GM18858 (cell line): Measurements from ENCODE around the gene HOMER3.
"Not testable (repeated sequence)": the region's sequence is repeated elsewhere in the genome, so short reads cannot be mapped to it uniquely, and the experiment has no call there.

Experiments
- ATAC-seq: cut with Tn5 transposase; IDR thresholded peaks from one replicate; pipeline ENCODE4 v1.9.1; 2021; ENCODE audit not compliant: unreplicated experiment

Gene HOMER3

DNA sequence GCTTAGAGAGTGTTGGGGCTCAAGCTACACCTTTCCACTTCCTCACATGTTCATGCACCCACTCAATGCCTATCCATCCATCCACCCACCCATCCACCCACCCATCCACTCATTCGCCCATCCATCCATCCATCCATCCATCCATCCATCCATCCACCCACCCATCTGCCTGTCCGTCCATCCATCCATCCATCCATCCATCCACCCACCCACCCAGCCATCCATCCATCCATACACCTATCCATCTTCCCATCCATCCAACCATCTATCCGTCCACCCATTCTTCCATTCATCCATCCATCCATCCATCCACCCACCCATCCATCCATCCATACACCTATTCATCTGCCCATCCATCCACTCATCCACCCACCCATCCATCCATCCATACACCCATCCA is 13.1 kb upstream of the HOMER3 start:
- ATAC-seq: no peak

DNA sequence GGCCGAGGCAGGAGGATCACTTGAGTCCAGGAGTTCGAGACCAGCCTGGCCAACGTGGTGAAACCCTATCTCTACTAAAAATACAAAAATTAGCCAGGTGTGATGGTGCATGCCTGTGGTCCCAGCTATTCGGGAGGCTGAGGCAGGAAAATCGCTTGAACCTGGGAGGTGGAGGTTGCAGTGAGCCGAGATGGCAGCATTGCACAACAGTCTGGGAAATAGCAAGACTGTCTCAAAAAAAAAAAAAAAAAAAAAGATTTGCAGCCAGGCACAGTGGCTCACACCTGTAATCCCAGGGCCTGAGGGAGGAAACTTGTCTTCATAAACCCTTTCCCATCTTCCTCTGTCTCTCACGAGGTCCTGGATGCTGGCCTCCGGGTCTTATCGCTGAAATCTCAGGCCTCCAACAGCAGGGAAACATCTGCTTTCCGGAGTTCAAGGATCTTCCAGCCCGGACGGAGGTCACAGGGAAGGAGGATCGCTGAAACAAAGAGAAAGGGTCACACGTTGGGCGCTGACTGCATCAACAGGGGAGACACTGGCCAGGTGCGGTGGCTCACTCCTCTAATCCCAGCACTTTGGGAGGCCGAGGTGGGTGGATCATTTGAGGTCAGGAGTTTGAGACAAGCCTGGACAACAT is 11.5 kb upstream of the HOMER3 start:
- not testable (repeated sequence) for ATAC-seq

DNA sequence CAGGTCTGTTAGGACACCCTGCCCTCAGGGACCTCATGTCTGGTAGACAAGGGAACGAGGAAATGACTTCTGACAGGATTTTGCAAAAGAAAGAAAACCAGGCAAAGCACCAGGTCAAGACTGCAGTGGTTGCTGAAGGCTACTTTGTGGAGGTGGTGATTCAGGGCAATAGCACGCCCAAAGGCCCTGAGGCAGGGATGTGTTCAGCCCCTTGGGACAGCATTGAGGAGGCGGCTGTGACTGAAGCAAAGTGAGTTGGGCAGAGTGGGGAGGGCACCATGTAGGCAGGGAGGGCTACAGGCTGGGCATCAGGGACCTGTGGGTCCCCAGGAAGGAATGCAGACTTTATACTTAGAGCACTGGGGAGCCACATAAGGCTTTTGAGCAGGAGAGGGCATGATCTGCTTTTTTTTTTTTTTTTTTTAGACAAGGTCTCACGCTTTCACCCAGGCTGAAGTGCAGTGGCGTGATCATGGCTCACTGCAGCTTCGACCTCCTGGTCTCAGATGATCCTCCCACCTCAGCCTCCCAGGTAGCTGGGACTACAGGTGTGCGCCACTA is 10.8 kb upstream of the HOMER3 start:
- no peak for ATAC-seq

DNA sequence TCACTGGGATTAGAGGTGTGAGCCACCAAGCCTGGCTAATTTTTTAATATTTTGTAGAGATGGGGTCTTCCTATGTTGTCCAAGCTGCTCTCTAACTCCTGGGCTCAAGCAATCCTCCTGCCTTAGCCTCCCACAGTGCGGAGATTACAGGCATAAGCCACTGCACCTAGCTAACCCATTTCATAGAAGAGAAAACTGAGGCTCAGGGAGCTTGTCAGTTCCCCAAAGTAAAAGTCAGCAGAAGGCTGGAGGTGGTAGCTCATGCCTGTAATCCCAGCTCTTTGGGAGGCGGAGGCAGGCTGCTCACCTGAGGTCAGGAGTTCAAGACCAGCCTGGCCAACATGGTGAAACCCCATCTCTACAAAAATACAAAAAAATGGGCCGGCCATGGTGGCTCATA is 8.8 kb upstream of the HOMER3 start:
- no peak for ATAC-seq

DNA sequence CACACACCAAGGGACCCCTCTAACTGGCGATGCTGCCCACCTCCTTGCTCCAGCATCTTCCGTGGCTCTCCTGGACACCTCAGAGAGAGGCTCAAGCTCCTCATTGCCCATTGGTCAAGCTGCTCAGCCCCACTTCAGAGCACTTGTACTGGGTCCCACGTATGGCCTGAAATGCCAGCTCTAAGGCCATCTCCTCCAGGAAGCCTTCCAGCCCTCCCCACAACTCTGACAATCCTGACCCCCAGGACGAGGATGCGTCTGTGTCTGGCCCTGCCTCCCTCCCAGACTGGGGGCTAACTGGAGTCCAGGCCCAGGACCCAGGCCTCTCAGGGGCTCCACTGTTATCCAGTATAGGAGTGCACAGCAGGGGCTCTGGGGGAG is 7.9 kb upstream of the HOMER3 start:
- ATAC-seq: no peak

DNA sequence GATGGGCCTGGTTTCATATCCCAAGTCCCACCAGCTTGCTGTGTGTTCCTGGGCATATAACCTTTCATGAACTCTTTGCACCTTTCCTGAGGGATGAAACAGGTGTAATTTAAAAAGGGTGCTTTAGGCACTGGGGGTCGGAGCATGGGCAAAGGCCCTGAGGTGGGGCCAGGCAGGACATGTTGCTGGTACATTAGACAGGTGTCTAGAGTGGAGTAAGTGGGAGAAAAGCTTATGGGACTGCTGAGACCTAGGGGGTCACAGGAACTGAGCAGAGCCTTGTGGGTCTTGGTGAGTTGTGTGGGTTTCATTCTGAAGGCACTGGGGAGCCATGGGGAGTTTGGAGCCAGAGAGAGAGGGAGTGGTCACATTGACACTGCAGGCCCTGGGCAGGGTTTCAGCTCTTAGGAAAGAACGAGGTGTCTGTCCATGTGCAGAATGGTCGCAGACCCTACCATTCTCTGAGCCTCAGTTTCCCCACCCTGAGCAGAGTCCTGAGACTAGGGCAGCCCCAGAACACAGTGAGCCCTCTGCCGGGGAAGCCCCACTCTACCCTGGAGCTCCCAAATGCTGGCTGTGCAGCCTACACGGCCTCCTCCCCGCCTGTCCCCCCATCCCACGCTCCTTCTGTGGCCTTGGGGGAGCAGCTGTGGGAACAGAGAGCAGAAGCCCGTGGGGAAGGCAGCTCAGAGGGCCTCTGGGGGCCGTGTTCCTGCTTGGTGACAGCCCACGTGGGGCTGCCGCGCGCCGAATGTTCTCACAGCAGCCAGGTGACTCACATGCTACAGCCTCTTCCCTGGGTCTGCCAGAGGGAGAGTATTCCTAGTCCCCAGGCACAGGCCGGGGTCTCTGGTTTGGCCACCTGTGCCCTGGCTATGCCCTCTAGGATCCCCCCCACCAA is 7.3 kb upstream of the HOMER3 start:
- no peak for ATAC-seq

DNA sequence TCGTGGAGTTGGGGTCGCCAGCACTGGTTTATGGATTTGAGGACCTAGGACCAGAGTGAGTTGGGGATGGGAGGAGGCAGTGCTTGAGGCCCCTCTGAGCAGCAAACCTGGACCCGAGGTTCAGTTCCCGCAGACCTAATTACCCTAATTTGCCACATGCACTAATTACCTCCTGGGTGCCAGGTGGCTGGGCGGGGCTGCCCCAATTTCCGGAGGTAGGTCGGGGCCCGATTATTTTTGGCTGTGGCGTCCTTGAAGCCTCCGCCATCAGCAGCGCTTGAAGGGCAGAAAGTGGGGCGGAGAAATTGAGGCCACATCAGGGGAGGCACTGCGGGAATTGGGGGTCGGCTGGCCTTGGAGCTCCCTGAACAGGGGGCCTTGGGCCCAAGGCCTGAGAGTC is 5.9 kb upstream of the HOMER3 start:
- no peak for ATAC-seq

DNA sequence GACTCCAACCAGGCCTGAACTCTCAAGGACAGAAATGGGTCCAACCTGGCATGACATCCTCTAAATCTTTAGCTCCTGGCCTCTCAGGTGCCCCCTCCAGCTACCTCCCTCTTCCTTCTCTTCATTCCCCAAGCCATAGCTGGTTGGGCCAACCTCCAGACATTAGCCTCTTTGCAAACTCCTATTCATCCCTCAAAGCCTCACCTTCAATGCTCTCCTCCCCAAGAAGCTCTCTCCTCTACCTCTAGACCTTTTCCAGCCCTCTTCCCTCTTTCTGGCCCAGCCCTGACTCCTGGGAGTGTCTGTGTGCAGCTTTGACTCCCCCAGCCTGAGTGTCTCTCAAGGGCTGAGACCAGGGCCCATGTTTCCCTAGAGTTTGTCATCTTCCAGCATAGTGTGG is 5.3 kb upstream of the HOMER3 start:
- no peak for ATAC-seq

DNA sequence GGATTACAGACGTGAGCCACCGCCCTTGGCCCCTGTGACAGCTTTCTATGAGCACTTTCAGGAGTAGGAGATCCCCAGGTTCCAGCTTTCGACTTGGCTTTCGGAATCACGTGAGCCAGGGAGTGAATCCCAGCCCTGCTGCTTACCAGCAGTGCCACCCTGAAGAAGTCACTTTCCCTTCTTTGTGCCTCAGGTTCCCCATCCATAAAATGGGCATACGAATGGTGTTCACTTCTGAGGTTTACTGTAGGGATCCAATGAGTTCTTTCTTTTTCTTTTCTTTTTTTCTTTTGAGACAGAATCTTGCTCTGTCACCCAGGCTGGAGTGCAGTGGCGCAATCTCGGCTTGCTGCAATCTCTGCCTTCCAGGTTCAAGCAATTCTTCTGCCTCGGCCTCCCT is 4.3 kb upstream of the HOMER3 start:
- no peak for ATAC-seq

DNA sequence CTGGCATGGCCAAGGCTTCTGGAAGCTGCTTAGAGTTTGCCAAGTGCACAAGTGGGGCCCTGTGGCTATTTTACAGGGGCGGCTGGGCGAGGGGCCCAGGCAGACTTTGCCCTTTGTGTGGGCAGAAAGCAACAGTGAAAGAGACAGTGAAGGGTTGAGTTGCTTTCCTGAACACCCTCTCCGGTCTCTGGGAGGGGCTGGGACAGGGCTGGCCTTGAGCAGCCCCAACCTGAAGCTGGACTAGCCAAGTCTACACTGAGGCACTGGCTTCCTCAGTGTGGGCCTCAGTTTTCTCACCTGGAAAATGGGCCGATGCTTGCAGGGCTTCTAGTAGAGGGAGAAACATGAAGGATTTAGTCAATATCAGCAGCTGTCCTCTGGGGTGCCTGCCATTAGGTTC is 2.4 kb upstream of the HOMER3 start:
- ATAC-seq: no peak

DNA sequence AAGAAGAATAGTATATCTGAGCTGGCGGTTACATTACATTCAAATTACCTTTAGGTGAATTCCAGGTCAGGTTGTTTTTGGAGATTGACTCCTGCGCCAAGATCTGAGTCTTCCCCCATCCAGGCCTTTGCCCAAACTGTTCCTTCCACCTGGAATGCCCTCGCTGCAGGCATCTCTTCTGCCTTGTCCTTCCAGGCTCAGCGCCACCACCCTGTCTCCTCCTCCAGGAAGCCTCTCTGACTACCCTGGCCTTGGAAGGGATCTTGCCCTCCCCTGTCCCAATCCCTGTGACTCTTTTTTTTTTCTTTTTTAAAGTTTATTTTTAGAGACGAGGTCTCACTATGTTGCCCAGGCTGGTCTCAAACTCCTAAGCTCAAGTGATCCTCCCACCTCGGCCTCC is 1.7 kb upstream of the HOMER3 start:
- no peak for ATAC-seq

DNA sequence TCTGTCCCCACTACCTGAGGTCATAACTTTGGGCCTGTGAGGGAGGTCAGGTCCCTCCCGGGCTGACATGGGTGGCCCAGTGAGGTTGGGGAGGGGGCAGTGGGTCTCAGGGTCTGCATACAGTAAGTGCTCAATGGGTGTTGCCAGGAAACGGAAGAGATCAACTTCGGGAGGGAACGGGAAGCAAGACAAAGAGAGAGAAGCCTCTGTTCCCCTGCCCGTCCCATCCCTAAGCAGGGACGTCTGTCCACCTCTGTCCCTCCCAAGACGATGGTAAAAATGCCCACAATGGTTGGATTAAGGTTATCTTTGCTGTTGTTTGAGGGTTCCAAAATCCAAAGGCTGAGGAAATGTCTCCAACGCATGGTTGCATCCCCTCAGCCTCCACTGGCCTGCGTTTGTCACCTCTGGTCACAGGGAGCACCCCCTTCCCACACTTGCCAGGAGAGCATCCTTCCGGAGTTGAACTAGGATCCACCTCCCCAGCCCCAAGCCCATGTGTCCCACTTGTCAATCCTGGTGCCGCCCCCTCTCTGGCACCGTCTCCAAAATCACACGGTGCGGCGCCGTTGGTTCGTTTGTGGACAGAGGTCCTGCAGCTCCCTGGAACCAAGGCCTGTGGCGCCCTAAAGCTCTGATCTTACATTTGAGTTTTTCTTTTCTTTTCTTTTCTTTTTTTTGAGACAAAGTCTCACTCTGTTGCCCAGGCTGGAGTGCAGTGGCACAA is 774 bp upstream of the HOMER3 start:
- ATAC-seq: no peak

DNA sequence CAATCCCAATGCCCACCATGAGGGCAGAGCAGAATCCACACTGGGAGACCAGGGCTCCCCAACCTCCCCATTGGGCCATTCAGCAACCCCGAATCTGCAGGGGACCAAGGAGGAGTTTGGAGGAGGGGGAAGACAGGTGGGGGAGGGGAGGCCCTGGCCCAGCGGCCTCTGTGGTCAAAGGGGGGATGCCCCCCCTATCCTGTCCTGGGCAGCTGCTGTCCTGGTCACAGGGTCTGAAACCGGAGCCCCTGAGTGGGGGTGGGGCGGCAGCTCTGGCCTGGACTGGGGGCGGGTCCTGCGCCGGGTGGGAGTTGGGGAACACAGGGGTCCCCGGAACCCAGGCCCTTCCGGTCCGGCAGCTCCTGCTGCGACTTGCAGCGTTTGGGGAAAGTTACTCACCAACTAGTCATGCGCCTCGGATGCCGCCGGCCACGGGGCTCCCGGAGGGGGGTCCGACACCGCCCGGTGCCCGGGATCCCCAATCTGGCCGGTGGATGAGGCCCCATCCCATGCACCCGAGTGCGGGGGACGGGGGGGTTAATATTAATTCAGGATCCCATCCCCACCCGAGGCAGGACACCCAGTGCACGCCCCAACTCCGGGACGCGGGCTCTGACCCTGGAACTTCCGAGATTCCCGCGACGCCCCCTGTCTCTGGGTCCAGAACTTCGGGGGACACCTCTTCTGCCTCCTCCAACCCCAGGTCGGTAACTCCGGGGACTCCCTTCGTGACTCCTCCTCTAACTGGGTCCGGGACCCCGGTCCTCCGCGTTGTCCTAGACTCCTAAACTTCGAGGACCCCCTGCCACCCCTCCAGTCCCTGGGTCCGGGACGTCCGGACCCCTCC is 872 bp downstream of the HOMER3 start:
- ATAC-seq: no peak

DNA sequence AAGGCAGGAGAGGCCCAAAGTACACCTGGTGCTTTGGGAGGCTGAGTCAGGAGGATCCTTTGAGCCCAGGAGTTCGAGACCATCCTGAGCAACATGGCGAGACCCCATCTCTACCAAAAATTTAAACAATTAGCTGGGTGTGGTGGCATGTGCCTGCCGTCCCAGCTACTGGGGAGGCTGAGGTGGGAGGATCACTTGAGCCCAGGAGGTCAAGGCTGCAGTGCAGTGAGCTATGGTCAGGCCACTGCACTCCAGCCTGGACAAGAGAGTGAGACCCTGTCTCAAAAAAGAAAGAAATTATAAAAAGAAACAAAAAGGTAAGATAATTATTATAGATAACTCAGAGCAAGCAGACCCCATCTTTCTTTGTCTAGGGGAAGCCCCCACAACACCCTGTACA is 1.9 kb downstream of the HOMER3 start:
- no peak for ATAC-seq

DNA sequence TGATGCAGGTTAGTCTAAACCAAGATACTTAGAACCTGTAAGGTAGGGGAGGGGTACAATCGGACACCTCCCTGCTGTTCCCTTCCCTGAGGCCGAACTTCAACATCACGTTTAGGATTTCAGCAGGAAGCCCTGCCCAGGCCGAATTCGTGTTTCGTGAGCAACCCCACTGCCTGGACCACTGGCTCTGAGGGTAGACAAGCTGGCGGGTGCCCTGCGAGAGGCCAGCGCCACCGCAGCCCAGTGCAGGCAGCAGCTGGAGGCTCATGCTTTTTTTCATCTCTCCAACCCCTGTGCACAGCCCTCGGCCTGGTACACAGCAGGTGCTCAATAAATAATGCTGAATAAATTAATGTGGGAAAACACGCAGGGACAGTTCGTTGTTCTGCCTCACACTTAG is 7.7 kb downstream of the HOMER3 start:
- ATAC-seq: no peak

DNA sequence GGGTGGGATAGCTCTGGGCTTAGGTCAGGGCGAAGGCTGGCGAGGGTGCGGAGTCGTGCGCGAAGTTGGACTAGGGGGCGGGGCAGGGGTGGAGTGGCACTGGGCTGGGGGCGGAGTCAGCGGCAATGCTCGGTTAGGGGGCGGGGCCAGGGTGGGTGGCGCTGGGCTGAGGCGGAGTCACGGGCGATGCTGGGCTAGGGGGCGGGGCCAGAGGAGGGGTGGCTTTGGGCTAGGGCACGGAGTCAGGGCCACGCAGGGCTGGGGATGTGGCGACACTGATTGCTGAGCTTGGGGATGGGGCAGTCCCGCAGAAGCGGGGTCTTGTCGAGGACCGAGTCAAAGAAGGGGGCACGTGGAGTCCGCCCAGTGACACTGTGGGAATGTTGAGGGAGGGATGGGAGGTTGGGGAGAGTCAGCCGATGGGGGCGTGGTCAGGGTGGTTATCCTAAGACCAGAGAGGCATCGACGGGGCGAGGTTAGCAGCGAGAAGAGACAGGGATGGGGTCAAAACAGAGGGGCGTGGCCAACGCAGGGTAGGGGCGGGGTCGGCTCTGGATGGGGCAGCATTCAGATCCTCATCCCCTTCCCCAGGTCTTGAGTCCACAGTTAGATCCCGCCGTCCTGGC is 8.7 kb downstream of the HOMER3 start:
- ATAC-seq: no peak

DNA sequence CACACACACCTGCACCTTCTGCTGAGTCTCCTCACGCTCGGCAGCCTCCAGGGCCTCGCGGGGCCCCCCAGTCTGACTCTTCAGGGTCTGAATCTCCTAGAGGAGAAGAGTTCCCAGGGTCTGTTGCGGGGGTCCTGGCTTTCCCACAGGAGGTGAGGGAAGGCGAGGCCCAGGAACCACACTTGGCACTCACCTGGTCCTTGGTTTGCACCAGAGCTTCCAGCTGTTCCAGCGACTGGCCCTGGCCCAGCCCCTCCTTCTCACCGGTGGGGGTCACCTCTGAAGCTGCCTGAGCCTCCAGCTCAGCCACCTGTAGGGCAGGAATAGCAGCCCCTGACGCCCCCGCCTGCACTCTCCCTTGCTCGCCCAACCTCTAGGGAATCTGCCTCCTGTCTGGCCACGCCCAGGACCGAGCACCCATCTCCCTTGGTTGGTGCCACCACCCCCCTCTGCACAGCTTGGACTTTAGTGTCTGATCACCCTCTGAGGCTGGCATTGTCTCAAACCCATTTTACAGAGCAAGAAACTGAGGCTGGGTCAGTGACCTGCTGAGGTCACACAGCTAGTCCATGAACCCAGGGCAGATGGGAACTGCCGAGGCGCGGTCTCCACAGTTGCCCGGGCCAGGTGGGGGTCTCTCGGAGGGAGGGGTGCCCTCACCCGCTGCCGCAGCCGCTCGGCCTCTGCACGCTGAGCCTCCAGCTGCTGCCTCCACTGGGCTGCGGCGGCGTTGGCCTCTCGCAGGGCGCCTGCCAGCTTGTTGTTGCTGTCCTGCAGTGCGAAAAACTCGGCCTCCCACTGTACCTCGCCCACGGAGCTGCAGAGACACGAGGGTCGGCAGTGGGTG is 9.5 kb downstream of the HOMER3 start:
- no peak for ATAC-seq

DNA sequence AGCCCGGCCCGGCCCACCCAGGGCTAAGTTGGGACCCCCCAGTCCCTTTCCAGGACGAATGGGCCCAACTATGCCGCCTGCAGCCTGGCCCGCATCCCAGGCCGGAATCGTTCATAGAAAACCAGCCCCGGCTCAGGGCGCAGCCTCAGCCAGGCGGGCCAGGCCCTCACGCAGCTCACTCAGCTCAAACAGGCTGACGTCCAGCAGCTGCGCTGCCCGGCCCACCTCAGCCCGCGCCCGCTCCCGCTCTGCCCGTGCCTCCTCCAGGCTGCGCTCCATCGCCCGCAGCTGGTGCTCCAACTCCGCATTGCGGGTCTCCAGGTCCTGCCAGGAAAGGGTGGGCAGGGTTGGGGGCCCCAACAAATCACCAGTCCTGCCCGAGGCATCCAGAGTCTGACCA is 11.7 kb downstream of the HOMER3 start:
- ATAC-seq: no peak

DNA sequence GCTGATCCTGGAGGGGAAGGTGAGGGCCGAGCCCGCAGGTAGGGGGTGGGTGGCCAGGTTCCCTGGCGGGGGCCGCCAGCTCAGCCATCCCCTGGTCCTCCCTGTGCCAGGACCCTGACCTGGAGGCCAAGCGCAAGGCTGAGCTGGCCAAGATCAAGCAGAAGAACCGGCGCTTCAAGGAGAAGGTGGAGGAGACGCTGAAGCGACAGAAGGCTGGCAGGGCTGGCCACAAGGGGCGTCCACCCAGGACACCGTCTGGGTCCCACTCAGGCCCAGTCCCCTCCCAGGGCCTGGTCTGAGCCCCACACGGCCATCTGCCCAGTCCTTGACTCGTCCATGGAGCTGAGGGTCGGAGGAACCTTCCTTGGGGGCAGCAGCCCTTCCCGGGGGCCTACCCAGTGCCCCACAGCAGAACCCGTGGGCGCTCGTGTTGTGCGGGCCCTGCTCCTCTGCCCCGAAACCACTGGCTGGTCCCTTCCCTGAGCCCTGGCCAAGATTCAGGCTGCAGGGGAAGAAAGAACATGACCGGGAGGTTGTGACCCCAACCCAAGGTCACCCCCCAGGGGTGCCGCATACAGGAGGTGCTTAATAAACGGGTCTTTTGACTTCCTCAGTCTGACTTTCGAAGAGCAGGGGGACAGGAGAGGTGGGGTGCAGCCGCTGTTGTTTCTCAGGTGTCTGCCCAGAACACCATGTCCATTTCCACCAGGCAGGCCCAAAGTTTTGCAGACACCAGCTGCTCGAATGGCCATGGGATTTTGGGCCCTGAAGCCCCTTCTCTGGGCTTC is 12.8 kb downstream of the HOMER3 start:
- ATAC-seq: no peak
